H1 (cell line): ENCODE results near the gene METTL6. TPM values are rescaled to one million over a fixed set of nuclear protein-coding genes. Genes with fewer than 3 reads are reported as not detected.
"Not testable (repeated sequence)": the region's sequence is repeated elsewhere in the genome, so short reads cannot be mapped to it uniquely, and the experiment has no call there.

Experiments used
- CTCF ChIA-PET: fragments of 300-600 bp; sonication (Branson Sonifier 250); formaldehyde crosslinking; loops from one replicate; lab custom pipeline; 2021; ENCODE audit not compliant: partially characterized antibody; lab: Charles Lee
- POLR2A ChIA-PET: fragments of 300-600 bp; sonication (Branson Sonifier 250); formaldehyde crosslinking; loops from one replicate; lab custom pipeline; 2021; ENCODE audit warnings: inconsistent platforms; ENCODE audit not compliant: partially characterized antibody; lab: Charles Lee
- DNase-seq, 2 experiments: peaks; one replicate each; pipeline versions ENCODE4 v3.0.0 to v3.0.0-alpha.2; 2010 to 2022; ENCODE audit warnings: low spot score in 2 of 2, low read depth in 1 of 2, mixed read lengths in 1 of 2
- FAIRE-seq: peaks from 2 replicates; lab custom pipeline; 2011; peaks lifted over from hg19 to GRCh38; lab: Jason Lieb, UNC
- H2AFZ ChIP-seq: 2 replicates; pipeline ENCODE4 v1.8.1; 2012; ENCODE audit warnings: low read length, inconsistent platforms
- H2AK5ac ChIP-seq: 2 replicates; pipeline ENCODE4 v1.6.1; 2013; ENCODE audit warnings: low read depth, low read length
- H2BK120ac ChIP-seq: replicated peaks from 2 replicates; pipeline ENCODE3; 2013; ENCODE audit warnings: low read depth, low read length, inconsistent platforms
- H2BK12ac ChIP-seq: 2 replicates; pipeline ENCODE4 v1.6.1; 2013; ENCODE audit warnings: low read depth, low read length
- H2BK15ac ChIP-seq: 2 replicates; pipeline ENCODE4 v1.6.1; 2013; ENCODE audit warnings: low read length
- H2BK20ac ChIP-seq: 2 replicates; pipeline ENCODE4 v1.6.1; 2013; ENCODE audit warnings: low read length
- H2BK5ac ChIP-seq: 2 replicates; pipeline ENCODE4 v1.6.1; 2013; ENCODE audit warnings: low read depth, low read length
- H3K14ac ChIP-seq: 2 replicates; pipeline ENCODE4 v1.6.1; 2013; ENCODE audit warnings: inconsistent platforms; ENCODE audit not compliant: insufficient read length
- H3K18ac ChIP-seq: 2 replicates; pipeline ENCODE4 v1.6.1; 2013; ENCODE audit warnings: low read length; ENCODE audit errors: extremely low read depth
- H3K23ac ChIP-seq: 2 replicates; pipeline ENCODE4 v1.6.1; 2013; ENCODE audit warnings: inconsistent platforms; ENCODE audit not compliant: insufficient read length
- H3K23me2 ChIP-seq: 2 replicates; pipeline ENCODE4 v1.6.1; 2013; ENCODE audit warnings: low read depth, low read length
- H3K27ac ChIP-seq: 2 replicates; pipeline ENCODE4 v1.6.1; 2011; ENCODE audit warnings: low read depth, low read length, inconsistent platforms
- H3K27me3 ChIP-seq, 4 experiments: replicated peaks in 1 of 4; 1 replicate in 1 of 4; 2 replicates in 3 of 4; pipeline versions ENCODE4 v1.6.1 to v1.8.1; 2011 to 2013; ENCODE audit warnings: low read length in 3 of 4, mild to moderate bottlenecking in 3 of 4, inconsistent platforms in 2 of 4, mixed read lengths in 2 of 4, moderate library complexity in 1 of 4; ENCODE audit not compliant: control insufficient read depth in 3 of 4, insufficient read depth in 3 of 4; ENCODE audit errors: extremely low read depth in 1 of 4
- H3K36me3 ChIP-seq, 4 experiments: 2 replicates each; pipeline versions ENCODE4 v1.6.1 to v1.8.1; 2011 to 2013; ENCODE audit warnings: mild to moderate bottlenecking in 4 of 4, low read length in 3 of 4, moderate library complexity in 2 of 4, control low read depth in 1 of 4, inconsistent platforms in 1 of 4; ENCODE audit not compliant: insufficient read depth in 4 of 4, control insufficient read depth in 2 of 4
- H3K4ac ChIP-seq: replicated peaks from 2 replicates; pipeline ENCODE3; 2013; ENCODE audit warnings: low read length, low read depth, mixed read lengths, inconsistent platforms; ENCODE audit not compliant: insufficient read length
- H3K4me1 ChIP-seq, 4 experiments: replicated peaks in 1 of 4; 1 replicate in 1 of 4; 2 replicates in 3 of 4; pipeline versions ENCODE4 v1.6.1 to v1.8.1; 2011 to 2013; ENCODE audit warnings: low read length in 3 of 4, inconsistent platforms in 2 of 4, mixed read lengths in 1 of 4; ENCODE audit not compliant: insufficient read depth in 4 of 4, control insufficient read depth in 3 of 4
- H3K4me2 ChIP-seq, 2 experiments: 2 replicates each; pipeline versions ENCODE4 v1.6.1 to v1.8.1; 2011 to 2013; ENCODE audit warnings: low read depth in 2 of 2, low read length in 2 of 2, control low read depth in 1 of 2, inconsistent platforms in 1 of 2, mild to moderate bottlenecking in 1 of 2; ENCODE audit not compliant: insufficient read depth in 1 of 2
- H3K4me3 ChIP-seq, 4 experiments: fragments of 200-600, 300-600 bp in 1 of 4; sonication (generic), shearing (Covaris generic), sonication (Bioruptor Twin) in 1 of 4; 2 replicates each; pipeline versions ENCODE4 v1.5.1 to v1.8.1; 2011 to 2016; ENCODE audit warnings: low read length in 4 of 4, low read depth in 3 of 4, control low read depth in 2 of 4, inconsistent platforms in 2 of 4, mild to moderate bottlenecking in 2 of 4, mixed read lengths in 1 of 4, moderate library complexity in 1 of 4; ENCODE audit not compliant: insufficient read depth in 2 of 4; ENCODE audit errors: extremely low read depth in 1 of 4
- H3K56ac ChIP-seq: replicated peaks from 2 replicates; pipeline ENCODE3; 2013; ENCODE audit warnings: low read depth, mild to moderate bottlenecking, mixed read lengths, low read length, inconsistent platforms; ENCODE audit not compliant: insufficient read length
- H3K79me1 ChIP-seq: 2 replicates; pipeline ENCODE4 v1.6.1; 2013; ENCODE audit warnings: low read depth, low read length, control low read depth
- H3K79me2 ChIP-seq, 2 experiments: 2 replicates each; pipeline versions ENCODE4 v1.6.1 to v1.8.1; 2012 to 2013; ENCODE audit warnings: low read length in 2 of 2, mild to moderate bottlenecking in 2 of 2, inconsistent platforms in 1 of 2; ENCODE audit not compliant: insufficient read depth in 2 of 2, control insufficient read depth in 1 of 2
- H3K9ac ChIP-seq, 4 experiments: replicated peaks in 1 of 4; 1 replicate in 1 of 4; 2 replicates in 3 of 4; pipeline versions ENCODE4 v1.6.1 to v1.8.1; 2011 to 2013; ENCODE audit warnings: low read depth in 3 of 4, low read length in 3 of 4, control low read depth in 2 of 4, mild to moderate bottlenecking in 2 of 4, moderate library complexity in 2 of 4, inconsistent platforms in 1 of 4; ENCODE audit errors: extremely low read depth in 1 of 4
- H3K9me3 ChIP-seq, 2 experiments: 2 replicates each; pipeline versions ENCODE4 v1.6.1 to v1.8.1; 2012 to 2013; ENCODE audit warnings: mild to moderate bottlenecking in 2 of 2, moderate library complexity in 2 of 2, control low read depth in 1 of 2, inconsistent platforms in 1 of 2, low read depth in 1 of 2, low read length in 1 of 2, mixed read lengths in 1 of 2; ENCODE audit not compliant: insufficient read depth in 2 of 2
- H4K20me1 ChIP-seq, 2 experiments: replicated peaks in 1 of 2; 2 replicates each; pipeline versions ENCODE3 to v1.8.1; 2011 to 2013; ENCODE audit warnings: inconsistent platforms in 2 of 2, low read length in 2 of 2, mild to moderate bottlenecking in 1 of 2; ENCODE audit not compliant: insufficient read depth in 2 of 2, control insufficient read depth in 1 of 2
- H4K5ac ChIP-seq: 2 replicates; pipeline ENCODE4 v1.6.1; 2013; ENCODE audit warnings: low read length, low read depth, mixed read lengths, inconsistent platforms; ENCODE audit not compliant: insufficient read length
- H4K8ac ChIP-seq: 2 replicates; pipeline ENCODE4 v1.8.0; 2013; ENCODE audit warnings: mild to moderate bottlenecking, moderate library complexity, low read length, inconsistent platforms; ENCODE audit not compliant: insufficient read depth; ENCODE audit errors: extremely low read depth
- H4K91ac ChIP-seq: replicated peaks from 2 replicates; pipeline ENCODE3; 2013; ENCODE audit warnings: low read length, mixed read lengths, inconsistent platforms; ENCODE audit not compliant: insufficient read length
- WGBS, 2 experiments: shearing (Covaris generic) in 1 of 2; methylation state at CpG; one replicate each; pipeline versions ENCODE4 v1.1.6 to v1.1.7; 2013 to 2015; ENCODE audit warnings: low lambda C conversion rate in 2 of 2, mixed read lengths in 2 of 2, inconsistent platforms in 1 of 2, low coverage in 1 of 2, missing lambda C conversion rate in 1 of 2; ENCODE audit not compliant: insufficient replicate concordance in 2 of 2, insufficient coverage in 1 of 2, insufficient read length in 1 of 2; ENCODE audit errors: extremely low coverage in 1 of 2, missing lambda C conversion rate in 1 of 2; 5-methylcytosine and 5-hydroxymethylcytosine counted together
- polyA plus RNA-seq, 7 experiments: library from polyadenylated mRNA; depleted of rRNA in 3 of 7; stranded (reverse) in 5 of 7; unstranded in 2 of 7; fragments of >200 nt in 5 of 7; fragments of 200-250 nt in 2 of 7; gene quantifications; 1 replicate in 5 of 7; 2 replicates in 1 of 7; 4 replicates in 1 of 7; pipeline versions ENCODE4 v1.2.1 to v1.2.3, GENCODE V29; 2011 to 2013; ENCODE audit warnings: missing spikeins in 2 of 7, mixed read lengths in 2 of 7
- total RNA-seq: library from RNA; stranded (reverse); fragmentation: NEBNext Ultra II Directional; extraction: Animal tissue kit (Norgen Biotek cat#: 25700); gene quantifications from 2 replicates; pipeline ENCODE4 v1.2.1, GENCODE V29; 2021

The METTL6 gene
- total and polyA plus RNA-seq, 2 of the 8 experiments (the other 6 are each of a cell fraction or from before 2014, with no cell fraction given) = 18.4 to 20.0 TPM

DNA sequence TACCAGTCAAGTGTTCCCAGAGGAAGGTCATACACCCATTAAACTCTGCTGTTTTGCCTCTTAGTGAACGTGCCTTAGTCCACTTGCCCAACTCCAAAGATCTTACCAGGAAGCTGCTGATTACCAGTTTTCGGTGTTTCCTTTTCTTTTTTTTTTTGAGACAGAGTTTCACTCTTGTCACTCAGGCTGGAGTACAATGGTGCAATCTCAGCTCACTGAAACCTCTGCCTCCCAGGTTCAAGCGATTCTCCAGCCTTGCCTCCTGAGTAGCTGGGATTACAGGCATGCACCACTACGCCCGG, 40.7 kb downstream of the METTL6 start:
- H3K27ac ChIP-seq, H3K79me1 ChIP-seq, H3K14ac ChIP-seq, H3K18ac ChIP-seq, H4K5ac ChIP-seq, H2BK5ac ChIP-seq, H2AFZ ChIP-seq, H4K8ac ChIP-seq, H4K91ac ChIP-seq, H2AK5ac ChIP-seq, H3K4ac ChIP-seq, H3K56ac ChIP-seq, H3K27me3 ChIP-seq, H3K9ac ChIP-seq, FAIRE-seq, H3K23me2 ChIP-seq, H4K20me1 ChIP-seq, H2BK12ac ChIP-seq, H3K4me1 ChIP-seq, H2BK15ac ChIP-seq, H2BK120ac ChIP-seq, POLR2A ChIA-PET, H3K79me2 ChIP-seq, H3K36me3 ChIP-seq, DNase-seq, H3K23ac ChIP-seq, H3K9me3 ChIP-seq, H2BK20ac ChIP-seq, H3K4me3 ChIP-seq, H3K4me2 ChIP-seq: not testable (repeated sequence)
- 95% methylated on average over 5 of the region's 5 CpGs; no CpG with 5 or more reads in 1 of the 2 experiments for WGBS, 2 experiments
- CTCF ChIA-PET = interaction anchor here (1.3 to 6.2 kb wide), 3 partner anchors 7 to 119 kb away, joined by 4 to 28 read pairs (median 11); no protein-coding TSS in a partner anchor
